Prostate gland (tissue), 2 donors: ENCODE measurements around the gene NEGR1.

Experiments used
- CTCF ChIP-seq, 4 experiments: fragments of 200-600 bp in 2 of 4; fragments of 450-650 bp in 2 of 4; sonication (generic) in 2 of 4; IDR thresholded peaks; 1 replicate in 3 of 4; 2 replicates in 1 of 4; pipeline ENCODE4 v1.5.1; 2016 to 2019; ENCODE audit warnings: antibody characterized with exemption in 4 of 4, mild to moderate bottlenecking in 2 of 4, moderate library complexity in 2 of 4
- POLR2A ChIP-seq: fragments of 450-650 bp; IDR thresholded peaks from one replicate; pipeline ENCODE4 v1.6.1; 2016; ENCODE audit warnings: antibody characterized with exemption, mild to moderate bottlenecking
- POLR2AphosphoS5 ChIP-seq: sonication (generic); formaldehyde crosslinking; IDR thresholded peaks from one replicate; pipeline ENCODE4 v1.6.1; 2017; ENCODE audit warnings: antibody characterized with exemption

- TF ChIP-seq CTCF (IDR thresholded peaks at IDR 0.05) (no peak), POLR2AphosphoS5 (no peak), POLR2A (no peak)
Measured at GRCh38 chr1:71809085-71809484, 473.3 kb downstream of the NEGR1 start.
